Ovary (tissue), 9 donors: ENCODE measurements around the gene PYCR2. TPM values are rescaled to one million over a fixed set of nuclear protein-coding genes. Genes with fewer than 3 reads are reported as not detected.

ENCODE experiments used
- DNase-seq, 5 donors: peaks; one replicate each; pipeline ENCODE4 v3.0.0-alpha.2; 2019 to 2020
- H3K27ac ChIP-seq, 2 donors: fragments of 200-600 bp; one replicate each; pipeline versions ENCODE4 v1.5.1 to v1.8.0; 2019 to 2022
- H3K27me3 ChIP-seq: fragments of 200-600 bp; one replicate; pipeline ENCODE4 v1.8.0; 2022
- H3K36me3 ChIP-seq: fragments of 200-600 bp; sonication (generic); one replicate; pipeline ENCODE4 v1.5.1; 2019
- H3K4me1 ChIP-seq: one replicate; pipeline ENCODE4 v1.8.1; 2013; ENCODE audit warnings: mild to moderate bottlenecking, moderate library complexity; ENCODE audit not compliant: insufficient read depth
- H3K4me3 ChIP-seq: fragments of 200-600 bp; sonication (generic); one replicate; pipeline ENCODE4 v1.5.1; 2017
- H3K9me3 ChIP-seq, 2 donors: fragments of 200-600 bp in 1 of 2; sonication (generic) in 1 of 2; one replicate each; pipeline versions ENCODE4 v1.5.1 to v1.8.1; 2013 to 2019; ENCODE audit warnings: mild to moderate bottlenecking in 1 of 2, moderate library complexity in 1 of 2
- CTCF ChIP-seq, 3 donors: fragments of 450-650 bp in 2 of 3; fragments of 200-600 bp in 1 of 3; IDR thresholded peaks; one replicate each; pipeline versions ENCODE4 v1.5.1 to v1.8.0; 2016 to 2022; ENCODE audit warnings: antibody characterized with exemption in 3 of 3, mild to moderate bottlenecking in 1 of 3
- EP300 ChIP-seq: sonication (generic); formaldehyde crosslinking; IDR thresholded peaks from one replicate; pipeline ENCODE4 v1.6.1; 2017; ENCODE audit warnings: antibody characterized with exemption
- POLR2A ChIP-seq: fragments of 450-650 bp; IDR thresholded peaks from one replicate; pipeline ENCODE4 v1.6.1; 2017; ENCODE audit warnings: antibody characterized with exemption, mild to moderate bottlenecking, moderate library complexity
- WGBS, 3 donors: extraction: QIAGEN DNeasy Blood & Tissue Kit in 1 of 3; methylation state at CpG; one replicate each; pipeline versions ENCODE4 v1.1.5 to v1.1.7; 2013 to 2017; 5-methylcytosine and 5-hydroxymethylcytosine counted together
- intact Hi-C, 4 donors: fragments of 100-400 bp; cut with DNase I; formaldehyde crosslinking; loops; one replicate each; pipeline versions ENCODE4 v1.11.0 to v1.15.1; 2022 to 2023
- polyA plus RNA-seq, 2 donors: library from polyadenylated mRNA; stranded (reverse); fragments of 200-250 nt in 1 of 2; fragments of 350-450 nt in 1 of 2; fragmentation: Illumina TruSeq in 1 of 2; extraction: RNeasy Lipid Tissue Mini Kit (QIAGEN cat#74804) in 1 of 2; gene quantifications; one replicate each; pipeline ENCODE4 v1.2.3, GENCODE V29; 2013 to 2014
- total RNA-seq, 7 donors: library from RNA; depleted of rRNA in 2 of 7; stranded (reverse); fragments of >200 nt in 2 of 7; fragmentation: NEBNext Ultra II Directional in 3 of 7; extraction: Animal tissue kit (Norgen Biotek cat#: 25700) in 3 of 7; gene quantifications; one replicate each; pipeline versions ENCODE4 v1.1.0 to v1.2.4, GENCODE V29; 2016 to 2023
- donor health status: DM: no; HTN: no; CAD: no; lungs with moderate emphysema.
- donor health status: DM: no; HTN: no; CAD: no.
- donor health status: Bipolar disorder and iron deficiency.
- donor health status: DM: yes; HTN: yes; CAD: no.
- donor health status: DM: no; HTN: no; CAD: no.
- donor health status: DM: yes; HTN: yes; CAD: no.

Gene PYCR2
- total and polyA plus RNA-seq, 9 donors, result 35.8 to 93.3 (median 58.7) TPM

- TF ChIP-seq EP300, result no peak
- TF ChIP-seq POLR2A, result no peak
- peak; percentile 83 to 87 (median 85) for TF ChIP-seq CTCF (IDR thresholded peaks at IDR 0.05)
- Histone ChIP-seq H3K36me3 (no peaks in the 10 kb centered on the region), H3K27me3 (no peaks in the 10 kb centered on the region), H3K4me1 (peaks cover 2% of the 10 kb centered on the region), H3K9me3 (no peaks in the 10 kb centered on the region), H3K4me3 (no peak overlapping the region), H3K27ac (no peak overlapping the region)
- peak; percentile 61 to 86 (median 80) for DNase-seq
- 30 to 44% (median 37%) methylated on average over 49 to 53 of the region's 53 CpGs for WGBS, 3 donors
- intact Hi-C loops, result loop anchor here (2.0 to 10.0 kb wide), 6 partner anchors 137 to 439 kb away; partner anchors contain the start of gene SRP9 (in 2 of the 4)
These were observed 12.6 kb downstream of the PYCR2 start for GRCh38 chr1:225911191-225912130.

GRCh38 chr1:225909477-225909876 is 14.6 kb downstream of the PYCR2 start:
- intact Hi-C loops, result no loop called here
- no peak for TF ChIP-seq EP300
- no peak for TF ChIP-seq POLR2A
- no peak for TF ChIP-seq CTCF (IDR thresholded peaks at IDR 0.05)
- H3K4me1 ChIP-seq, result peaks cover 2% of the 10 kb centered on the region
- H3K9me3 ChIP-seq, result no peaks in the 10 kb centered on the region
- H3K27ac ChIP-seq, result no peak overlapping the region
- no peaks in the 10 kb centered on the region for H3K27me3 ChIP-seq
- no peak overlapping the region for H3K4me3 ChIP-seq
- H3K36me3 ChIP-seq, result no peaks in the 10 kb centered on the region
- no peak for DNase-seq
- WGBS, 3 donors, result 94 to 97% (median 97%) methylated on average over 1 of the region's 1 CpG

- no peaks in the 10 kb centered on the region for H3K36me3 ChIP-seq
- H3K27me3 ChIP-seq, result no peaks in the 10 kb centered on the region
- WGBS, 3 donors, result 68 to 79% (median 75%) methylated on average over 2 of the region's 2 CpGs
- no peak overlapping the region for H3K27ac ChIP-seq
- H3K4me1 ChIP-seq, result peaks cover 2% of the 10 kb centered on the region
- H3K9me3 ChIP-seq, result no peaks in the 10 kb centered on the region
- H3K4me3 ChIP-seq, result no peak overlapping the region
- DNase-seq, result no peak
- TF ChIP-seq POLR2A (no peak), CTCF (IDR thresholded peaks at IDR 0.05) (no peak), EP300 (no peak)
- intact Hi-C loops, result no loop called here
These were observed 15.3 kb downstream of the PYCR2 start for GRCh38 chr1:225908773-225909172.

GRCh38 chr1:225908013-225908640 is 15.9 kb downstream of the PYCR2 start:
- WGBS, 3 donors, result 87 to 91% (median 89%) methylated on average over 5 of the region's 5 CpGs
- Histone ChIP-seq H3K9me3 (no peaks in the 10 kb centered on the region), H3K4me1 (peaks cover 2% of the 10 kb centered on the region), H3K27me3 (no peaks in the 10 kb centered on the region), H3K4me3 (no peak overlapping the region), H3K27ac (no peak overlapping the region), H3K36me3 (no peaks in the 10 kb centered on the region)
- no peak for TF ChIP-seq POLR2A
- TF ChIP-seq EP300, result no peak
- TF ChIP-seq CTCF (IDR thresholded peaks at IDR 0.05), result no peak
- DNase-seq, result no peak
- intact Hi-C loops, result no loop called here
